Sigmoid colon (tissue), 7 donors: ENCODE data around the gene YKT6. TPM values are rescaled to one million over a fixed set of nuclear protein-coding genes. Genes with fewer than 3 reads are reported as not detected.

Experiments used
- DNase-seq: peaks from one replicate; pipeline ENCODE4 v3.0.0-alpha.2; 2019
- H3K27ac ChIP-seq, 4 donors: fragments of 200-600 bp; sonication (generic); one replicate each; pipeline ENCODE4 v1.5.1; 2016 to 2019; ENCODE audit warnings: mild to moderate bottlenecking in 1 of 4
- H3K27me3 ChIP-seq, 3 donors: fragments of 200-600 bp; sonication (generic); one replicate each; pipeline ENCODE4 v1.5.1; 2019; ENCODE audit warnings: mild to moderate bottlenecking in 1 of 3
- H3K36me3 ChIP-seq, 4 donors: fragments of 200-600 bp; sonication (generic); one replicate each; pipeline ENCODE4 v1.5.1; 2016 to 2019
- H3K4me1 ChIP-seq, 4 donors: fragments of 200-600 bp; sonication (generic); one replicate each; pipeline ENCODE4 v1.5.1; 2017 to 2019
- H3K4me3 ChIP-seq, 4 donors: fragments of 200-600 bp; sonication (generic); one replicate each; pipeline ENCODE4 v1.5.1; 2017 to 2019; ENCODE audit warnings: mild to moderate bottlenecking in 2 of 4, moderate library complexity in 1 of 4
- H3K9me3 ChIP-seq, 4 donors: fragments of 200-600 bp in 3 of 4; sonication (generic) in 3 of 4; one replicate each; pipeline versions ENCODE4 v1.5.1 to v1.6.1; 2013 to 2019
- CTCF ChIP-seq, 4 experiments: fragments of 450-650 bp in 3 of 4; fragments of 200-600 bp in 1 of 4; IDR thresholded peaks; one replicate each; pipeline ENCODE4 v1.5.1; 2016 to 2019; ENCODE audit warnings: antibody characterized with exemption in 4 of 4, mild to moderate bottlenecking in 3 of 4, moderate library complexity in 2 of 4
- EP300 ChIP-seq, 4 donors: sonication (generic); formaldehyde crosslinking; IDR thresholded peaks; one replicate each; pipeline ENCODE4 v1.6.1; 2017; ENCODE audit warnings: antibody characterized with exemption in 4 of 4
- POLR2A ChIP-seq, 2 donors: fragments of 450-650 bp; IDR thresholded peaks; one replicate each; pipeline ENCODE4 v1.6.1; 2016; ENCODE audit warnings: antibody characterized with exemption in 2 of 2, mild to moderate bottlenecking in 2 of 2, moderate library complexity in 2 of 2
- POLR2AphosphoS5 ChIP-seq, 4 donors: sonication (generic); formaldehyde crosslinking; IDR thresholded peaks; one replicate each; pipeline ENCODE4 v1.6.1; 2017; ENCODE audit warnings: antibody characterized with exemption in 4 of 4
- WGBS, 2 donors: extraction: QIAGEN DNeasy Blood & Tissue Kit; methylation state at CpG; one replicate each; pipeline ENCODE4 v1.1.7; 2013; 5-methylcytosine and 5-hydroxymethylcytosine counted together
- intact Hi-C: fragments of 100-400 bp; cut with DNase I; formaldehyde crosslinking; loops from one replicate; pipeline ENCODE4 v1.15.1; 2023
- polyA plus RNA-seq, 3 donors: library from polyadenylated mRNA; stranded (reverse); fragments of 200-250 nt; gene quantifications; one replicate each; pipeline ENCODE4 v1.2.3, GENCODE V29; 2013
- total RNA-seq, 4 donors: library from RNA; depleted of rRNA; stranded (reverse); fragments of >200 nt; gene quantifications; one replicate each; pipeline ENCODE4 v1.1.0, GENCODE V29; 2016
- donor health status: healthy with polysubstance abuse.
- donor health status: Bipolar disorder and iron deficiency.
- donor health status: healthy.

Gene YKT6
- total and polyA plus RNA-seq, 7 donors, result 39.2 to 95.5 (median 50.1) TPM

GRCh38 chr7:44232901-44233715 is 32.3 kb downstream of the YKT6 start:
- intact Hi-C loops, result no loop called here
- no peaks in the 10 kb centered on the region for H3K27me3 ChIP-seq
- H3K36me3 ChIP-seq, result no peaks in the 10 kb centered on the region
- DNase-seq, result no peak
- TF ChIP-seq POLR2A (IDR thresholded peaks at IDR 0.05) (no peak), EP300 (IDR thresholded peaks at IDR 0.05) (no peak), POLR2AphosphoS5 (IDR thresholded peaks at IDR 0.05) (no peak), CTCF (IDR thresholded peaks at IDR 0.05) (no peak)
- no peaks in the 10 kb centered on the region for H3K9me3 ChIP-seq
- H3K4me1 ChIP-seq, result no peaks in the 10 kb centered on the region
- 75 to 83% methylated on average over 22 of the region's 22 CpGs for WGBS, 2 donors
- H3K4me3 ChIP-seq, result no peak overlapping the region
- H3K27ac ChIP-seq, result no peak overlapping the region

- WGBS, 2 donors, result 77 to 83% methylated on average over 8 of the region's 8 CpGs
- no peak overlapping the region for H3K27ac ChIP-seq
- no peaks in the 10 kb centered on the region for H3K4me1 ChIP-seq
- H3K27me3 ChIP-seq, result no peaks in the 10 kb centered on the region
- no peak overlapping the region for H3K4me3 ChIP-seq
- H3K36me3 ChIP-seq, result no peaks in the 10 kb centered on the region
- intact Hi-C loops, result no loop called here
- DNase-seq, result no peak
- H3K9me3 ChIP-seq, result no peaks in the 10 kb centered on the region
- no peak for TF ChIP-seq POLR2AphosphoS5 (IDR thresholded peaks at IDR 0.05)
- TF ChIP-seq EP300 (IDR thresholded peaks at IDR 0.05), result no peak
- no peak for TF ChIP-seq POLR2A (IDR thresholded peaks at IDR 0.05)
- TF ChIP-seq CTCF (IDR thresholded peaks at IDR 0.05), result no peak
Observed at GRCh38 chr7:44235066-44235465, 34.3 kb downstream of the YKT6 start.

GRCh38 chr7:44235582-44236332 is 35.0 kb downstream of the YKT6 start:
- no peaks in the 10 kb centered on the region for H3K36me3 ChIP-seq
- 65 to 77% methylated on average over 22 of the region's 22 CpGs for WGBS, 2 donors
- no peaks in the 10 kb centered on the region for H3K9me3 ChIP-seq
- no peaks in the 10 kb centered on the region for H3K27me3 ChIP-seq
- no peak for DNase-seq
- H3K27ac ChIP-seq, result no peak overlapping the region
- intact Hi-C loops, result no loop called here
- no peak overlapping the region for H3K4me3 ChIP-seq
- H3K4me1 ChIP-seq, result no peaks in the 10 kb centered on the region
- no peak for TF ChIP-seq CTCF (IDR thresholded peaks at IDR 0.05)
- no peak for TF ChIP-seq EP300 (IDR thresholded peaks at IDR 0.05)
- TF ChIP-seq POLR2AphosphoS5 (IDR thresholded peaks at IDR 0.05), result no peak
- no peak for TF ChIP-seq POLR2A (IDR thresholded peaks at IDR 0.05)

GRCh38 chr7:44236333-44236728 is 35.6 kb downstream of the YKT6 start:
- 47 to 72% methylated on average over 4 of the region's 4 CpGs for WGBS, 2 donors
- intact Hi-C loops, result no loop called here
- peaks cover 0 to 3% (median 2%) of the 10 kb centered on the region in 4 donors for H3K4me1 ChIP-seq

More at GRCh38 chr7:44236333-44236728, 35.6 kb downstream of the YKT6 start:
- Histone ChIP-seq H3K36me3 (no peaks in the 10 kb centered on the region), H3K4me3 (no peak overlapping the region), H3K27ac (no peak overlapping the region), H3K9me3 (no peaks in the 10 kb centered on the region), H3K27me3 (no peaks in the 10 kb centered on the region)
- no peak for TF ChIP-seq EP300 (IDR thresholded peaks at IDR 0.05)
- TF ChIP-seq CTCF (IDR thresholded peaks at IDR 0.05), result no peak
- no peak for TF ChIP-seq POLR2A (IDR thresholded peaks at IDR 0.05)
- TF ChIP-seq POLR2AphosphoS5 (IDR thresholded peaks at IDR 0.05), result no peak
- DNase-seq, result no peak
